Measurements from ENCODE around the gene SIGLEC12.
"Not testable (repeated sequence)": the region's sequence is repeated elsewhere in the genome, so short reads cannot be mapped to it uniquely, and the experiment has no call there.

The SIGLEC12 gene

DNA sequence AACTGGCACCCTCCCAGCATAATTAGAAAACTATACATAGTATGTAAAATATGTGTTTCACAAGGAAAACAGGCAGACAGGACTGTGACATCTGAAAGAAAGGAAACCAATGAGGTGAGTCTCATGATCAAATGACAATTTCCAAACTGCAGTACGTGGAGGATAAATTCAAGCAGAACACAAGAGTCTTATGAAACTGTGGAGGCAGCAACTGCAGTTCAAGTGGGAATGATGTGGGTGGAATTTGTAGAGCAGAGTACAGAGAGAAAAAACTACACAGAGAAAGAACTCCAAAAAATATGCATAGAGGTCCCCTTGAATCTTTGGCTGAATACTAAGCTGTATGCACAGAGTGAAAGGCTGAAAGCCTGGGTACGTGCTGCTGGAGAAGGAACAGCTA is 20.2 kb upstream of the SIGLEC12 start:
- DNase-seq, result no peak

DNA sequence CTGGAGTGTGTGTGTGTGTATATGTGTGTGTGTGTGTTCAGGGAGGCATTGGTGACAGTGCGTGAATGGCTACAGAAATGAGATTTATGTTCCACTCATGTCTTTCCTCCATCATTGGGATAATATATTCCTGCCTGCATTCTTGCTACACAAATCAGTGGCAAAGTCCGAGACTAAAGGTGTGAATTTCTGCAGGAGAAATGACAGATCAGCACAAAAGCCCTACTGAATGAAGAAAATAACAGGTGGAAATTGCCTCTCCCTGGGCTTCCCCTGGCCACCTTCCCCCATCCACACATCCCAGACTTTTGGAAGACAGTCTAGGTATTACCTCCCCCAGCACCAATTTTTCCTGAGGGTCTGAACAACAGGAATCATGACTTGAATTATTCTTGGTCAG is 19.8 kb upstream of the SIGLEC12 start:
- DNase-seq, result no peak

DNA sequence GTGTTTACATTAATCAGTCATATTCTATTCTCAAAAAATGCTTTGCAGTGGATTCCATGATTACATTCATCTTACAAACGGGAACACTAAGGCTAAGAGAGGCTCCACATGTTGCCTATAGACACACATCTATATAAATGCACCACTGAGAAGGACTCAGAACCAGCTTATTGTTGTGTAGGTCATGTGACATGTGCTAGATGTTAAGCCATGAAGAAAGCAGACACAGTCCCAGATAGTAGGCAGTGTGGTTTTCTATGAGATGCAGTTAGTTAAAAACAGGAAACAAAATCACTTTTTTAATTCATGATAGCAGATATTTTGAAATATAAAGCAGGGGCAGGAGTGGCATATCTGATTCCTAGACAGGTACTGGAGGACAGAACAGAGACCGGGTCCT is 19.1 kb upstream of the SIGLEC12 start:
- no peak for DNase-seq

DNA sequence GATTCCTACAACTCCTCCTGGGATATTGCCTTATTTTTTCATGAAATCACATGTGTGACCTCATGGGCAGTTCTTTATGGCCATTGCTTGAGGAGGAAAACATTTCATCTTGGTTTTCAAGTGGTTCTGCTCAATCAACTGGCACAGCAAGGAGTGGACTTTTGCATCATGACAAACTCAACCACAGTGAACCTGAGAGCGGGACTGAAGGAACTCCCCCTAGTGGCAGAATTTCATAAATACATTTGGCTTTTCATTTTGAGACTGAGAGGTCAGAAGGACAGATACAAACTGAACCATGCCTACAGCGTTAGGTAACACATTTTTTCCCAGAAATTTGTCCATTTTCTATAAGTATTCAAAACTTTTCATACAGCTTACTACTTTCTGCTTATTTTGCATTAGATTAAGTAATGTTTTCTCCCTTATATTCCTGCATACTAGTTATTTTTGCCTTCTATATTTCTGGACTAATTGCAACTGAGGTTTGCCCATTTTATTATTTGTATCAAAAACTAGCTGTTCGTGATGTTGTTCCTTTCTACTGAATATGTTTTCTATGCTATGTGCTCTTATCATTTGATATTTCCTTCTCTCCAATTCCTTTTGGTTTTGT is 13.4 kb upstream of the SIGLEC12 start:
- DNase-seq, result peak; percentile 0 to 1

DNA sequence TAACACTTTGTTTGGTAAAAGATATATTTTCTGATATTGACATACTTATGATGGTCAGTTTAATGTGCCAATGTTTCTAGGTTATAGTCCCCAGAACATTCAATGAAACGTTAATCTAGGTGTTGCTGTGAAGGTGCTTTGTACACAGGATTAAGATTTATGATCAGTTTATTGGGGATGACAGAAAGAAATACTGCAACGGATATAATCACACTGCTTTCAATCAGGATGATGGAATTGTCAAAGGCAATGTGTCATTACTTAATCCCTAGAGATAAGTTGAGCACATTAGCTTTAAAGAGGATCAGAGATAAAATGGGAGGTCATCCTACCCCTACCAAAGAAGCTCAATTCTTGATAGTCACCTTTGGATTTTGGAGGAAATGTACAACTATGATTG is 12.4 kb upstream of the SIGLEC12 start:
- no peak for DNase-seq

DNA sequence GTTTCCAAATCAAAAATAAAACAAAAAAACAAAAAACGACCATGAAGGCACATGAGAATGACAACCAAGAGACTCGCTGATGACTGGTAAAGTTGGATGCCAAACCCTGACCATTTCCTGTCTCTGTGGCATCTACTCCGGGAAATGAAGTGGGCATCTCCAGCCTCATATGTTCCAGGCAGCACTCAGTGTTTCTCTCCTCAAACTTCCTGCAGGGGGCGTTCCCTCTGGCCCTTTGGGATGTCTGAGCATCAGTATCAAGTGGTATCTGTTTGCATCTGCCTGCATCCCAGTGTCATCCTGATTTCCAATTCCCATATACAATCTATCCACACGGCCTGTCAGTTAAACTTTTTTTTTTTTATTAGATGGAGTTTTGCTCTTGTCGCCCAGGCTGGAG is 9.8 kb upstream of the SIGLEC12 start:
- DNase-seq, result no peak

DNA sequence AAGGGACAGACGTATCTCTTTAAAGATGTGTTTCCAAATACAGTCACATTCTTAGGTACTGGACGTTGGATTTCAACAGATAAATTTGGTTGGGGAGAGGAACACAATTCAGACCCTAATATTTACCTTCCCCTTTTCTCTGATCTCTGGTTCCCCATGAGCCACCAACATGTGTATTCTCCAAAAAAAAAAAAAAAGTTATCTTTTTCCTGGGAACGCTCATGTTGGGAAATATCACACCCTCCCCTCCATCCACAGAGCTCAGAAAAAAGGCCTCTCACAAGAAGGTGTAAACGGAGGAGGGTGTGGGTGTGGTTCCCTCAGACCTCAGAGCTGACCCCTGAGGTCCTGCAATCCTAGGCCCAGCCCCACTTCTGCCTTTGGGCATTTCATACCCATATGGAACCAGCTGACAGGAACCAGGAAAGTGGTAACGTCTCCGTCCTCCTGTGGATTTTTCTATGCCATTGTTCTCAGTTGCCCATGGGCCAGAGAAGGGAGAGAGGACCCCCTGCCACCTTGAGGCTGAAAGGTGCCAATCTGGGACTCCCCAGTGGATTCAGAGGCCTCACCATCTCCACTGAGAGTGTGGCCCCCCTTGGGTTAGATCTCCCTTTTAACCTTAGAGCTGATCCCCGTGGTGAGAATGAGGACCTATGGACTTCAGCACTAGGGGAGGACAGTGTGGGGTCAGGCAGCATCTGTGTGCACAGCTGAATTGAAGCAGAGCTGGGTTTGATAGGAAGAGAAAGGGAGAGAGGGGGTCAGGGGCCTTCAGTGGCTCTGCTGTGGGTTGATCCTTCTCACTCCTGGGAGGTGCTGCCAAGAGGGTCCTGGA is 8.4 kb upstream of the SIGLEC12 start:
- no peak for DNase-seq

DNA sequence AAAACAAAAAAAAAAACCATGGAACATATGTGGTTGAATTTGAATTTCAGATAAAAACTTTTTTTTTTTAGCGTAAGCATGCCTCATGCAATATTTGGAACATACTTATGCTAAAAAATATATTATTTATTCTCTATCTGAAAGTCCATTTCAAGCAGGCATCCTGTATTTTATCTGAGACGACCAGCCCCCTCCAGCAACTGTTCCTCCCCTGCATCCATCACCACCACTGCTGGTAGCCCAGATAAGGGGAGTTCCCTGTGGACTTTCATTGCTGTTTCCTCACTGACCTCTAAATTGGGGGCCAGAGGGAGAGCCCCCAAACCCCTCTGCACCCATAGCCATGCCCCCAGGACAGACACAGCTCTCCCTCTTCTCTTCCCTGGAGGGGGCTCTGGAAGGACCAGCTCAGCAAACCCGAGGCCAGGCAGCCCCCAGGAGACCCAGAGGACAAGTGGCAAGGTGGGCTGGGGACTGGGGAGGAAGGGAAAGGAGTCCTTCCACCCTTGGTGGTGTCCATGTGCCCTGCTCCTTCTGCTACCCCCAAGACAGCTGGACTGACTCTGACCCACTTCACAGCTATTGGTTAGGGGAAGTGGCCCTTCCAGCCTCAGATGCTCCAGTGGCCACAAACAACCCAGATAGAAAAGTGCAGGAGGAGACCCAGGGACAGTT is 6.6 kb upstream of the SIGLEC12 start:
- no peak for DNase-seq

DNA sequence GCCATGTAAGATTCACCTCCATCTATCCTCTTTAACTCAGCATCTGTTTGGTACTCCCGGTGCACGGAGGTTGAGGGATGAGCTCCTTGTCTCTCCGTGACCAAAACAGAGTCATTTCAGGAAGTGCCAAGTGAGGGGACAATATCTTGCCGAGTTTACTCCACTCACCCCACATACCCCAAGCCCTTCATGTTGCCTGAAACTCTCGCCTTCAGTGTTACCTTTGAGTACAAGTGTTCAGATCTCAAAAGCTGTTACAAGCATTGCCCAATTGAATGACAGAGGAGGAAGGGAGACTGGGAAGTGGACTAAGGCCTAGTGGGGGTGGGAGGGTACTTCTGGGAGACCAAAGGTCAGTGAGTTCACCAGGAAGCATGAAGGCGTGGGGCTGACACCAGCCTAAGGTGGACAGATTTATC is 6.0 kb upstream of the SIGLEC12 start:
- no peak for DNase-seq

DNA sequence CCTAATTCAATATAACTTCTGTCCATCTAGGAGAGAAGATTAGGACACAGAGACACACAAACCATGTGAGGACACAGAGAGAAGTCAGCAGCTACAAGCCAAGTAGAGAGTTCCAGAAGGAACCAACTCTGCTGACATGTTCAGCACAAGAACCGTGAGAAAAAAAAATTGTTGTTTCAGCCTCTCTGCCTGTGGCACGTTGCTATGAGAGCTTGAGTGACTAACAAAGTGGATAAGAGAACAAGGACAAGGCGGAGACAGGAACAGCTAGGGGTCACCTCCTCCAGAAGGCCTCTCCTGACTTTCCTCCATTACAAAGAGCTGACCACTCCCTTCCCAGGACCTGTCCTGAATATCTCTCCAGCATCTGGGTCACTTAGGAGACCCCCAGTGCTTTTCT is 5.6 kb upstream of the SIGLEC12 start:
- no peak for DNase-seq

DNA sequence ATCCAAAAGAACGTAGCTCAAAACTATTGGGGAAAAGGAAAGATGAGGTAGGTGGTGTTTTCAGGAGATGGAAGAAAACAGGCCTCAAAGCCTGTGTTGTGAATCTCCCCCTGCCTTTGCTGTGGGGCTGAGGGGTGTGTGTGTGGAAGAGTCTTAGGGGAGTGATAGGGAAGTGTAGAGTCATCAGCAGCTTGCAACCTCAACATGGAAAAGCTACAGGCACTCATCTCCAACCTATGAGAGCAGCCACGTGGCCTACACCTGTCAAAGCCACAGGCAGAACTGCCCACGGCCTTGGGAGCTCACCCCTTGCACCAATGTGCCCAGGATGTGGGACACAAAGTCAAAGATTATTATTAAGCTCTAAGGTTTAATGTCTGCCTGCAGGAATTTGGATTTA is 4.3 kb upstream of the SIGLEC12 start:
- DNase-seq, result no peak

DNA sequence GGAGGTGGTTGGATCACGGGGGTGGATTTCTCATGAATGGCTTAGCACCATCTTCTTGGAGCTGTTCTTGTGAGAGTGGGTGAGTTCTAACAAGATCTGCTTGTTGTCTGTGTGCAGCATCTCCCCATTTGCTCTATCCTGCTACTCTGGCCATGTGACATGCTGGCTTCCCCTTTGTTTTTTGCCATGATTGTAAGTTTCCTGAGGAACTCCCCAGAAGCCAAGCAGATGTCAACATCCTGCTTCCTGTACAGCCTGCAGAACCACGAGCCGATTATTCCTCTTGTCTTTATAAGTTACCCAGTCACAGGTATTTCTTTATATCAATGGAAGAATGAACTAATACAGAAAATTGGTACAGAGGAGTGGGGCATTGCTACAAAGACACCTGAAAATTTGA is 2.3 kb upstream of the SIGLEC12 start:
- no peak for DNase-seq

DNA sequence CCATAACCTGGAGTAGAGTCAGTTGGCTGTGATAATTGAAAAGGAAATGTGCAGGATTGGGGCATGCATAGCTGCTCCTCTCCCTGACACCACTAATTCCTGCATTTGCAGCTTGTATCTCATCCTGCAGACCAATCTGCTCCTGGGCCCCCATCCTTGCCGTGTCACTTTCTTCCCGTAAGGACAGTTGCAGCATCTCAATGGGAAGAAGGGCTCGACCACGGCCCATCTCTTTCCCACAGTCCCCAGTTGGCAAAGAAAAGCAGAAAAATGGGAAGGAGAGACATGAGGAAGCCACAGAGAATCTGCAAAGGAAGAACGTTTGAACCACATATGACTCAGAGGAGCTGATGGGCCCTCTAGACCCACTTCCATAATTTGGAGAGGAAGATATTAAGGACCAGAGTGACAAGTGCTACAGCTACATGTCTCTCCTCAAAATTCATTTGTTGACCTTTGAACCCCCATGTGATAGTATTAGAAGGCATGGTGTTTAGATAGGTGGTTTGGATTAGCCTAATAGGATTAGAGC is 1.8 kb upstream of the SIGLEC12 start:
- no peak for DNase-seq

DNA sequence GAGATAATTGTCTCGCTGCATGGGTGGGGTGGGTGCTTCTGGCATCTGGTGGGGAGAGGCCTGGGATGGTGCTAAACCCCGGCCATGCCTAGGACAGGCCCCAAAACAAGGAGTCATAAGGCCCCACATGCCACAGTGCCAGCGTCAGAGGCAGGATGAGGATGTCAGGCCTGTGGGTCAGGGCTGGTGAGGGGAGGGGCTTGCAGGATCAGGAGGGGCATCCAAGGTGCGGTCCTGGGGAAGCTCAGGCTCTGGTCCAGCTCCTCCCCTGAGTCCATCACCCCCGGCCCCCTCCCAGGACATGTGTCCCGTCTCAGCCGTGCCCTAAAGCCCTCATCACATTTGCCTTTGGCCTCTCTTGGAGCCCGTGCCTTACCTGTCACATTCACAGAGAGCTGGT is 669 bp downstream of the SIGLEC12 start:
- not testable (repeated sequence) for DNase-seq

DNA sequence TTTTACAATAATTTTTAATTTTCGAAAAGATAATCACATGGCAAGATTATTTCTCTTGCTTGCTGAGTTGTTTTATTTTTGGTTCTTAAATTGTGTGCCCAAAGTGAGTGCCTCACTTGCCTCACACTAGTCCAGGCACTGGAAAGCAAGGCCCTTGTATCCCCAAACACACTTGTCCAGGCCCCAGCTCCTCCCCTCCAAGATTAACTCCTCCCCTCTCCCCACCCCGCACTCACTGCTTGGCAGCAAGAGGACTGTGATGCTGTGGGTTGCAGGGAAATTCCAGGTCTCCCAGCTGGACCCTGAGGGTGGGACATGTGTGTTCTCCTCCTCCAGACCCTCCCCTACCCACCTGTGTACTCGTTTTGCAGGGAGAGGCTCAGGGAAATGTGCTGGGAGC is 3.9 kb downstream of the SIGLEC12 start:
- DNase-seq, result no peak

DNA sequence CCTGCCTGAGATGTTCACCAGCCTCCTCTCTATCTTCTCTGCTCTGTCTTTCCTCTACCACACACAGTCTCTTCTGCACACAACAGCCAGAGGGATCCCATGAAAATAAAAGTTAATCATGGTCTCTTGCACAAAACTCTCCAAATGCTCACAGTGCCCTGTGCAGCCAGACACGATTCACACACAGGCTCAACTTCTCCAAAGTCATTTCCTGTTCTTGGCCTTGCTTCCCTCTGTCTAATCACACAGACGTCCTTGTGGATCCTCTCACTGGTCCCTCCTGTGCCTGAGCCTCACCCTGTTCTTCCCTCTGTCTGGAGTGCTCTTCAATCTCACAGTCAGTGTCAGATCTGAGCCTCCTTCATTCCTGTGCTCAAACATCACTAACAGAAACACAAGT is 7.8 kb downstream of the SIGLEC12 start:
- DNase-seq, result no peak

DNA sequence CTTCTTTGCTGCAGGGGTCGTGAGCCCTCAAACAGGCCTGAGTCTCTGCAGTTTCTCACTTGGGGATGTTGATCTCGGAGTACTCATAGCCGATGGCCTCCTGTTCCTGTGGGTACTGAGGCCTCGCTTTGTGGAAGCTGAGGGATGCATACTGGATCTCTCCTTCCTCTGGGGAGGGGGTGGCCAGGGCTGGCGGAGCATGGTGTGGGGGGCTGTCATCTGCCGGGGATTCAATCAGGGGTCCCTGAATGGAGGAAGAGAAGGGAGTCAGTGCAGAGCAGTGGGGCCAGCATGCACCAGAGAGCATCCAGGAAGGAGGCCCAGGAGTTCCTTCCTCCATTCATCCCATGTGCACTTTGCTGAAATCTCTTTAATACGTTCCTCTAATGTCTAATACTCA is 10.0 kb downstream of the SIGLEC12 start:
- no peak for DNase-seq

DNA sequence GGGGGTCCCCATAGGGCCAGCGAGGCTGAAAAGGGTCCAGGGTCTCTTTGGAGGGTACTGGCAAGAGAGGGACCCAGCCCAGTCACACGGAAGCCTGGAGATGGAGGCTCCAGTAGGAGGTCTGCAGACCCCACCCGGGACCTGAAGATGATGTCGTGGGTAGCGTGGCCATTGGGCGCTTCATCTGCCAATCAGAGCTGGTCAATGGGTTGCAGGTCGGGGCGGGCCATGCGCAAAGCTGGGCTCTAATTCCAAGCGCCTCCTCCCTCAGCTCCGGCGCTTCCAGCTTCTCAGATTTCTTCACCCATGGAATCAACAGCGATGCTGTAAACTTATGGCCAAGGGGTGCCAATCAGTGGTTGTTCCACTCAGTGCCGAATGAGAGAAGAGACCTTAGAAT is 10.9 kb downstream of the SIGLEC12 start:
- no peak for DNase-seq

DNA sequence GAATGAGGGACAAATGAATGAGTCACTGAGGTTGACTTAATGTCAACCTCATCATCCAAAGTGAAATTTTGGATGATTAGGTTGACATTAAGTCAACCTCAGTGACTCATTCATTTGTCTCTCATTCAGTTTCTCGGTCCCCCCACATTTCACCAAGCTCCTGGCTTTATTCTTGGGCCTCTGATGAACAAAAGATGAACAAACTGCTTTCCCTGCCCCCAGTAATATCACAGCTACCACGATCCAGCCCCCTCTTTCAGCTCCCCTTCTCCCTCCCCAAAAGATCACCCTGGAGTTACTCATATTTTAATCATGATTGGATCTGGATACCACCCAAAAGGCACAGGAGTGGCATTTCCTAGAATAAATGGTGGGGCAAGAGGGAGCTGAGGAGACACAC is 12.5 kb downstream of the SIGLEC12 start:
- no peak for DNase-seq

DNA sequence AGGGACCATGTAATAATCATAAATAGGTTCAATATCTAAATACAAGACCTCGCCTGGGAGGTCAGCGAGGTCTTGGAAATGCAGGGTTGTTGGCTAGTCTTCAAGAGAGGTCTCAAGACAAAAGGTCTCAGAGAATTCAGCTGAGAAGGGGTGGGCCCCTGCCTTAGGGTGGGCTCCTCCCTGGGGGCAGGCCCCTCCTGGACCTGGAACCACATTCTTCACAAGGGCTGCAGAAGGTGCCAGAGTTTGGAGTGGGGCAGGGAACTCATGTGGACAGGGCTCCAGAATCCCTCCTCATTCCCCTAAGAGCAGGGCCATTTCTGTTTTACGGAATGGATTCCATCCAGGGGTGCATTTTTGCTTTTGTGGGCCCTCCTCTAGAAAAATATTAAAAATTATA is 13.1 kb downstream of the SIGLEC12 start:
- no peak for DNase-seq

DNA sequence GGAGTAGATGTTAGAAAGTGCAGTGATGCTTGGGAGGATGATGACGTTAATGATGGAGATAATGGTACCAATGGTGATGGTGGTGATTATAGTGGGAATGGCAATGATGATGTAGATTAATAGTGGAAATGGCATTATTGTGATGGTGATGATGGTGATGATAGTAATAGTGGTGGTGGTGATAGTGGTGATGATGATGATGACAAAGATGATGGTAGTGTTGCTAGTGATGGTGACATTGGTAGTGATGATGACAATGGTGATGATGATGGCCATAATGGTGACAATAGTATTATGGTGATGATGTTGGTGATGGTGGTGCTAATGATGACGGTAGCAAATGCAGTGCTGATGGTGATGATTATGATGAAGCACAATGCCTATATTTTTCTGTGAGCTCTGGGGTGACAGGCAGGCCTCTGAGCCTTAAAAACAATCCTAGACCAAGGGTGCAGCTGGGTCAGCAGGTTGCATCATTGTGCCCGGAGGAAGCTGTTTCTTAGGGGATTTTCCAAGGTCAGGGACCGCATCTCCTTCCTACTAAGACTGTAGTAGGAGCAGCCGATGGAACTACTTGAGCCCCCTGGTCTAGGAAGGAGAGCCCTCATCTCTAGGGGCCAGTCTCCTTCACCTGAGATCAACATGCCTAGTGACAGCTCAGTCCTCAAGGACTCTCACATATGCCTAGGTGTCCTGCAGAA is 15.5 kb downstream of the SIGLEC12 start:
- no peak for DNase-seq

DNA sequence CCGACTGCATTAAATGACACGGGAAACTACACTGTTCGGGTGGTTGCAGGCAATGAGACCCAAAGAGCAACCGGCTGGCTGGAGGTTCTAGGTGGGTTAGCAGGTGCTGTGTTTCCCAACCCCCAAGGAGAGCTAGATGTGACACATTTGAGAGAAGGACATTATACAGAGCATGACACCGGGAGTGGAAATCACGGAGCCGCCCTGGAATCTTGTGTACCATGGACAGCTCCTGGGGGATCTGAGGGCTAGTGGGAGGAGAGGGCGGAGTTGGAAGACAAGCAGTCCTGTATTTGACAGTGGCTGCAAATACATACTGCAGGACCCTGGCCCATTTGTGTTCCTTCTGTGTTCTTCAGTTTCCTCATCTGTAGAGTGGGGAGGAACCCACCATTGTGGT is 21.0 kb downstream of the SIGLEC12 start:
- no peak for DNase-seq
